K562 (cell line): ENCODE data around the gene MCM5. TPM values are rescaled to one million over a fixed set of nuclear protein-coding genes. Genes with fewer than 3 reads are reported as not detected.

ENCODE experiments used
- CBFA2T2 ChIP-seq: fragments of 450-650 bp; conservative IDR thresholded peaks from 2 replicates; pipeline ENCODE4 v1.6.1; 2017; ENCODE audit warnings: mild to moderate bottlenecking
- GTF2B ChIP-seq: IDR thresholded peaks from 2 replicates; pipeline ENCODE4 v1.6.1; 2011; ENCODE audit not compliant: insufficient read length; ENCODE audit errors: extremely low read depth
- POLR2B ChIP-seq: fragments of 450-650 bp; IDR thresholded peaks from 2 replicates; pipeline ENCODE4 v1.6.1; 2018; ENCODE audit warnings: low read depth; ENCODE audit not compliant: partially characterized antibody
- SMC3 ChIP-seq: conservative IDR thresholded peaks from 2 replicates; pipeline ENCODE4 v1.6.1; 2011; ENCODE audit warnings: low read depth, low read length, improper control_type of control experiment; ENCODE audit not compliant: insufficient read depth
- SREBF2 ChIP-seq: sonication (generic); formaldehyde crosslinking; IDR thresholded peaks from 2 replicates; pipeline ENCODE4 v1.4.0; 2020; ENCODE audit warnings: mild to moderate bottlenecking, missing genetic modification reagents
- ZNF449 ChIP-seq: fragments of 250-450 bp; sonication (Bioruptor Pico); IDR thresholded peaks from 2 replicates; pipeline ENCODE4 v1.8.0; 2022; ENCODE audit warnings: moderate library complexity, mild to moderate bottlenecking, inconsistent platforms
- ZNF696 ChIP-seq: fragments of 250-450 bp; sonication (Bioruptor Pico); conservative IDR thresholded peaks from 2 replicates; pipeline ENCODE4 v1.4.0; 2020; ENCODE audit warnings: mild to moderate bottlenecking, moderate library complexity
- polyA plus RNA-seq, 8 experiments: library from polyadenylated mRNA; depleted of rRNA in 4 of 8; stranded (reverse) in 5 of 8; unstranded in 3 of 8; fragments of >200 nt; fragmentation: Nextera tagmentation in 2 of 8; fragmentation: Illumina TruSeq in 1 of 8; extraction: Ambion mirVana in 2 of 8; extraction: Trizol in 1 of 8; gene quantifications; 2 replicates each; pipeline versions ENCODE4 v1.2.1 to v1.2.3, GENCODE V29; 2011 to 2014; ENCODE audit warnings: inconsistent platforms in 1 of 8, missing spikeins in 1 of 8
- total RNA-seq, 7 experiments: library from RNA; depleted of rRNA in 6 of 7; stranded (reverse); fragments of >200 nt in 6 of 7; fragmentation: Illumina TruSeq in 2 of 7; extraction: Trizol in 2 of 7; gene quantifications; 2 replicates each; pipeline versions ENCODE4 v1.2.1 to v1.2.3, GENCODE V29; 2011 to 2021; ENCODE audit warnings: low replicate concordance in 1 of 7
- TF ChIP-seq, protein P1 (sequence below): fragments of 250-450 bp; sonication (Bioruptor Pico); IDR thresholded peaks from 2 replicates; pipeline ENCODE4 v1.5.0; 2021
- TF ChIP-seq, protein P2 (sequence below): sonication (generic); formaldehyde crosslinking; IDR thresholded peaks from 2 replicates; pipeline ENCODE4 v1.8.0; 2023; ENCODE audit warnings: mild to moderate bottlenecking, missing genetic modification reagents

Gene MCM5
- total and polyA plus RNA-seq, 9 of the 15 experiments (the other 6 are each of a cell fraction or from before 2014, with no cell fraction given), result 5.6 to 180 (median 66.1) TPM

DNA sequence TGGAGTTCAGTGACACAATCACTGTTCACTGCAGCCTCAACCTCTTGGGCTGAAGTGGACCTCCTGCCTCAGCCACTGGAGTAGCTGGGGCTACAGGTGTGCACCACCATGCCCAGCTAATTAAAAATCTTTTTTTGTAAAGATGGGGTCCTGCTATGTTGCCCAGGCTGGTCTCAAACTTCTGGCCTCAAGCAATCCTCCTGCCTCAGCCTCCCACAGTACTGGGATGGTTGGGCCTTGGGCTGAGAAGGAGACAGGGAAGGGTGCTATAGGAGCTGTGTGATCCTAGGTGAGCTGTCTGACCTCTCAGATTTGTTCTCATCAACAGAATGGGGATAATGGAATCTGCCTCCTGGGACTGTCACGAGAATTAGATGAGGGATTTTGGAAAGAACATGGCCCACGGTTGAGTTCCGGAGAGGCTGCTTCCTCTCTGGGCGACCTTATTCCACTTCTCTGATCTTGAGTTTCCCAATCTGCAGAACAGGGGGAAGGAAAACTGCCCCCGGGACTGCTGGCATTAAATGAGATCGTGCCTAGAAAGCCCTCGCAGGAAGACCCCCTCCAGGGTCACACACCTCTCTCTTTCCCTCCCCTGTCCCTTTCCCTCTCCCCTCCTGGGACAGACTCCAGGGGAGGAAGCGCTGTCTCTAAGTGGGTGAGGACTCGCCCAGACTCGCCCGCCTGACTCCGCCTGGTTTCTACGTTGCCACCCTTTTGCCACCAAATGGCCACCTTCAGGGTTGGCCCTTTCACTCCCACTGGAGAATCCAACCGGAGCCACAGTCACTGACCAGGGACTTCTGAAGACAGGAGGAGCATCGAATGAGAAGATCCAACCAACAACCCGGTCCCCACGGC lies 50.1 kb downstream of the MCM5 start (continued):
- TF ChIP-seq GTF2B (no peak), CBFA2T2 (no peak), POLR2B (no peak), ZNF449 (CRISPR knock-in tag) (no peak), ZNF696 (no peak), SREBF2 (no peak), SMC3 (no peak)
- TF ChIP-seq, protein P1, sequence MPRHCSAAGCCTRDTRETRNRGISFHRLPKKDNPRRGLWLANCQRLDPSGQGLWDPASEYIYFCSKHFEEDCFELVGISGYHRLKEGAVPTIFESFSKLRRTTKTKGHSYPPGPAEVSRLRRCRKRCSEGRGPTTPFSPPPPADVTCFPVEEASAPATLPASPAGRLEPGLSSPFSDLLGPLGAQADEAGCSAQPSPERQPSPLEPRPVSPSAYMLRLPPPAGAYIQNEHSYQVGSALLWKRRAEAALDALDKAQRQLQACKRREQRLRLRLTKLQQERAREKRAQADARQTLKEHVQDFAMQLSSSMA (CRISPR knock-in tag), result no peak
- TF ChIP-seq, protein P2, sequence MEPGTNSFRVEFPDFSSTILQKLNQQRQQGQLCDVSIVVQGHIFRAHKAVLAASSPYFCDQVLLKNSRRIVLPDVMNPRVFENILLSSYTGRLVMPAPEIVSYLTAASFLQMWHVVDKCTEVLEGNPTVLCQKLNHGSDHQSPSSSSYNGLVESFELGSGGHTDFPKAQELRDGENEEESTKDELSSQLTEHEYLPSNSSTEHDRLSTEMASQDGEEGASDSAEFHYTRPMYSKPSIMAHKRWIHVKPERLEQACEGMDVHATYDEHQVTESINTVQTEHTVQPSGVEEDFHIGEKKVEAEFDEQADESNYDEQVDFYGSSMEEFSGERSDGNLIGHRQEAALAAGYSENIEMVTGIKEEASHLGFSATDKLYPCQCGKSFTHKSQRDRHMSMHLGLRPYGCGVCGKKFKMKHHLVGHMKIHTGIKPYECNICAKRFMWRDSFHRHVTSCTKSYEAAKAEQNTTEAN (CRISPR knock-in tag), result no peak
